DMS79 treated with DMSO at 0.1 percent for 48 hours (cell line): ENCODE data around the gene CATSPER2.
"Not testable (repeated sequence)": the region's sequence is repeated elsewhere in the genome, so short reads cannot be mapped to it uniquely, and the experiment has no call there.

Experiments used
- DNase-seq: peaks from one replicate; lab custom pipeline; 2025; lab: John Stamatoyannopoulos, UW

The CATSPER2 gene

DNA sequence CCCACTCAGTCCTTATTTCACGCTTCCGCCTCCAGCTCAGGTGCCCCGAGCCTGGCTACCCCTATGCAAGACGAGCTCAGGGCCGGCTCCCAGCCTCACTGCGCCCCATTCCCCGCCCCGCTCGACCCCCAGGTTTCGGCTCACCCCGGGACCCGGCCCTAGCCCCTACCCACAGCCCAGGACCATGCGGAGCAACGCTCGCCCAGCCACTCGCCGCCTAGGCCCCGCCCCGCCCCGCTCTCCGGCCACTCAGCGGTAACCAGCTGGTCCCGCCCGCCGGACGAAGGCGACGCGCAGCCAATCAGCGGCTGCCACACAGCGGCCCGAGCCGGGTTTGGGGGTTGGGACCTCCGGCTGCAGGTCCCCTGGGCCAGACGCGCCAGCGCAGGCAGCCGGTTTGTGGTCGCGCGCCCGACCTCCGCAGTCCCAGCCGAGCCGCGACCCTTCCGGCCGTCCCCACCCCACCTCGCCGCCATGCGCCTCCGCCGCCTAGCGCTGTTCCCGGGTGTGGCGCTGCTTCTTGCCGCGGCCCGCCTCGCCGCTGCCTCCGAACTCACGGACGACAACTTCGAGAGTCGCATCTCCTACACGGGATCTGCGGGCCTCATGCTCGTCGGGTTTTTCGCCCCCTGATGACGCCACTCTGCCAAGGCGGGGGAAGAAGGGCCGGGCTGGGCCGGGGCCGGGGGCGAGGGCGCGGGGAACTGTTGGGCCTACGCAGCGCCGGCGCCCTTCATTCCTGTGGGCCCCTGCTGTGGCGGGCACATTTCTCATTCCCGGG lies at the start of gene CATSPER2:
Gene CATSPER2, minus strand, starts transcription at position 196 of the 781 bp plus-strand sequence. CDS start 783 bp downstream, outside the sequence.
- no peak for DNase-seq

DNA sequence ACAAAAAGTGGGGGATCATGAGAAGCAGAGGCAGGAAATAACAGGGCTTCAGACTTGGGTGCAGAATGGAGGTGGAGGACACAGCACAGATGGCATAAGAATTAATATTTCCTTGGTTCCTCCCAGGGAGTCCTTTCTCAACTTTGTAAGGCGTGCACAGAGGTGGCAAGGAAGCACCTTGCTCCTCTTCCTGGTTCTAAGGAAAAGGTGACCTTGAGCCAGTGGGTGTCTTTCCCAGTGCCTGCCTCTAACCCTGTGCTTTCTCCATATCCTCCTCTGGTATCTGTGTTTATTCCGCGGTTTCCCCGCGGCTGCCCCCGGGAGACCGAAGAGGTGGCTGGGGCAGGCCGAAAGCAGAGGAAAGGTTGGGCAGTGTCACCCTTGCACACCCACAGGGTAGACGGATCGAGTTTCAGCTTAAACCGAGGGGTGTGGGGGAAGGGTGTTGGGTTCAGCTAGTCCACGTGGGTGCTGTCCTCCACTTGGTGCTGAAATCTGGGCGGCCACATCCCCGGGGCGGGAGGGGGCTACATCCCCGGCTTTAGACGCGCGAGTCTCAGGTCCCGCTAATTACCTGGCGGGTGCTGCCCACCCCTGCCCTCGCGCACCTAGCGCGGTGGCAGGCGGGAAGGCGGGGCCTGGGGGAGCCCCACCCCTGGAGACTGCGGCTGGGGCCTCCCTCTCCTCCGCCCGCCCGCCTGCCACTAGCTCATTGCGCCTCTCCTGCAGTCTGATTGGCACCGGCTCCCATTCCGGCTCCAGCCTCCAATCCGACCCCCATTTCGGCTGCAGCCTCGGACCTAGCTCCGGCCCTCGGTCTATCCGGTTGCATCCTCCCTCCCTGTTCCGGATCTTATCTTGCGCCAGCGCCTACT lies 44.7 kb upstream of the CATSPER2 start, which contains the start of gene CKMT1A:
Gene CKMT1A, plus strand, starts transcription at position 712 of the 875 bp plus-strand sequence. CDS start 192 bp downstream, outside the sequence.
- not testable (repeated sequence) for DNase-seq

DNA sequence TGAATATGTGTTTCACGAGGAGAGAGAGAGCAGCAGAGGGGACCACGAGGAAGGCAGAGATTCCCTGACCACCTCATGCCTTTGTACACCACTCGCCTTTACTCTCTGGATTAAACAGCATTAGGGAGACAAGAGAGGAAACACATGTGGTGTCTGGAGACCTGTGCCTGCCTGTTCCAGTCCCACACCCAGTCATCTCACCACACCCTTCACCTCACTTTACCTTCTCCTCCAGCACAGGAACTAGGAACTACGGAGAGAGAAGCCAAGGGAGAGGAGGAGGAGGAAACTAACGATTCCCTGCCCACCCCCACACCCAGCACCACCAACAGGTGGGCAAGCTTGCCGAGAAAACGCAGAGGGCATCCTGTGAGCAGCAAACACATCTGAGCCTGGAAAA lies 44.0 kb upstream of the CATSPER2 start:
- DNase-seq = not testable (repeated sequence)

DNA sequence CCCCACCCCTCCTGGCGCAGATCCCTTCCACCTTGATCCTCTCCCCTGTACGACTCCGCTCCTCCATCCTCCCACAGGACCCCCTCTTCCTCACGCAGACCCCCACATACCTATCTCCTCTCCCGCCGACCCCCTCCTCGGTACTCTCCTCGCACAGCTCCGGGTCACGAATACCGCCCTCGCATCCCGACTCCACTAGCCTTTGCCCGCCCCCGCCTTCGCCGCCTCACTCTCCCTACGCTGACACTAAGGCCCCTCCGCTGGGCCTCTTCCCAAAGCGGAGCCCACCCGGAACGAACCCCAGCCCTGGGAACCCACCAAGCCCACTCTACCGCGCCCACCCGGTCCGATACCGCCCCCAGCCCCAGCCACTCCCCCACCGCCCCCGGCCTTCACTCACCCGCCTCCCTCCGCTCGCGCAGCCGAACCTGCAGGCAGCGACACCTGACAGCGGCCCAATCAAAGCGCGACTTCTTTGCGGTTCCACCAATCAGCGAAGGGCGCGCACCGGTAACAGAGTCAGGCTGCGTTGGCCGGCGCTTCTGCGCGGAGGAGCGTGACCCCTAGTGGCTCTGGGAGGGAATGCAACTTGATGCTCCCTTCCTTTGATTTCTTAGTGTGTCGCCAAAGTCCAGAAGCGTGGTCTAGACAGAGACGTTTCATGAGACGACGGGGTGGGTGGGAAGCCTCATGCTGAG lies 41.1 kb upstream of the CATSPER2 start:
- not testable (repeated sequence) for DNase-seq

DNA sequence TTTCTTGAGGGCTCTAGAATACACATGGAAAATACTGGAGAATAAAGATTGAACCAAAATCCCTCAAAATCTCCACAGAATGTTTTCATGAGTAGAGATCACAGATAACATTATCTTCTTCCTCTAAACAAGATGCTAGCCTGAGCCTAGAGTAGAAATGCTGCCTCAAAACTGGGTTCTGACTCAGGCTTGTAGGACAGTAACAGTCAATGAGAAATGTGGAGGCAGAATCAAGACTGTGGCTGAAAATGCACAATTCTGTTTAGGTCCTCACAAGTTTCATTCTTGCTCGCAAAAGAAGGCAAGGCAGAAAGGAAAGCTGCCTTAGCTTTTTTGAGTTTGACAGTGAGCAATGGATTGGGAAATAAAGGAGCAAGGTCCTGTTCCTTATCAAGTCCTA lies 25.5 kb upstream of the CATSPER2 start:
- not testable (repeated sequence) for DNase-seq

DNA sequence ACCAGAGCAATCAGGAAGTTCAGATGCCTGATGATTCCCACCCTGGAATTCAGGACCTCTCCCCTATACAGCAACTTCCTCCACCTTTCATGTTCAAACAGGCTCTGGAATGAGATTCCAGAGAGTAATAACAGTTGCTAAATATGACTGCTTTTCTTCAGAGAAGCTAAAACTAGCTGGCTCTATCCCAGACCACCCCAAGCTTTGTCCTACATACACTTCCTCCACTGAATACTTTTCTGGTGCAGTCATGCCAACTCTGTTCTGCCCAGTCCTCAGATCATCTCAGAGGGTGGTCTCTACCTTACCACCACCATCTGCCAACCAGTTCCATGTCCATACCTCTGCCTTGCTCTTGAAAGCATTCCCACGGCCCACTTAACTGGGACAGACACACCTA lies 17.5 kb upstream of the CATSPER2 start:
- DNase-seq = not testable (repeated sequence)

DNA sequence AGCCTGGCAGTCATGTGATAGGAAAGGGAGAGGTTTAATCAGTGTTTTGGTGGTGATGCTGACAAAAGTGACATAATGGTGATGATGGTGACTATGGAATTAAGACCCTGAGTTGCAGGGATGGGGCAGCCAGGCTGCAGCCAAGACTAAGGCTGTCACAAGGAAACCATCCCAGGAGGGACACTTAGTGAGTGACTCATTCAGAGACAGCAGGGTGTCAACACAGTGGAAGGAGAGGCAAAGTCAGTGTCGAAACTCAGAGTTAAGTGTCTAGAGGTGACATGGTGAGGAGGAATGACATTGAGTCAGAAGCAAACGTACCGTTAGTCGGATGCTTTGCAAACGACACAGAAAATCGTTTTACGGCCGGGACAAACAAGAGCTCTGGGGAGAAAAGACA lies 14.7 kb upstream of the CATSPER2 start:
- not testable (repeated sequence) for DNase-seq

DNA sequence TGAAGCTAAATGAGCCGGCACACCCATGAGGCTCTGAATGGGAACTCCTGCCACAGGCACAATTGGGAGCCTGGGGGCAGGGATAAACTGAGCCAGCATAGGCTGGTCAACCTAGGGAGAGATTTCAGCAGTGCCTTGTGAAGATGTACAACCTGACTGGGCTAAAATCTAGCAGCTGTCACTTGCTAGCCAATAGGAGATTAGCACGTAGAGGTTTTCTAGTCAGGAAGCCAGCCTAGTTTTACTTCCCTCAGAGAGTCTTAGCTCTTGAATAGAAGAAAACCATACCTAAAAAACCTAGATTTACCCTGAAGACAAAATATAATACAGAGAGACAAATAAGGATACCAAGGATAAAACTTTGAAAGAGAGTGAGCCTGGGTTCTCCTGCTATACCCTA lies 13.6 kb upstream of the CATSPER2 start:
- DNase-seq = not testable (repeated sequence)

DNA sequence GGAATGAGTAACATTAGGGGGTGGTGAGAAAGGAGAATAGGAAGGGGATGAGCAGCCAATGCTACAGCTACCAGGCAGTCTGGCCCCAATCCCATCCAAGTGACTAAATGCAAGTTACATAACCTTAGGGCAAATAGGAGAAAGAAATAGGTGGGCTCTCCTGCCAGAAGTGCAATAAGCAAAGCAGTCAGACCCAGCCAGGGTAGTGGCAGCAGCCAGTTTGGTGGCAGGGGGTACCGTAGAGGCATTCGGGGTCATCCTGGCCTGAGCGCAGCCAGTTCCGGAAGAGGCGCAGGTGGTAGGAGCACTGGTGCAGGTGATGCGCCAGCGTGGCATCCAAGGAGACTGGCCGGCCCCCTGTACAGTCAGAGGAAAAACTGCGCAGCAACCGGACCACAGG lies 11.1 kb upstream of the CATSPER2 start:
- not testable (repeated sequence) for DNase-seq

DNA sequence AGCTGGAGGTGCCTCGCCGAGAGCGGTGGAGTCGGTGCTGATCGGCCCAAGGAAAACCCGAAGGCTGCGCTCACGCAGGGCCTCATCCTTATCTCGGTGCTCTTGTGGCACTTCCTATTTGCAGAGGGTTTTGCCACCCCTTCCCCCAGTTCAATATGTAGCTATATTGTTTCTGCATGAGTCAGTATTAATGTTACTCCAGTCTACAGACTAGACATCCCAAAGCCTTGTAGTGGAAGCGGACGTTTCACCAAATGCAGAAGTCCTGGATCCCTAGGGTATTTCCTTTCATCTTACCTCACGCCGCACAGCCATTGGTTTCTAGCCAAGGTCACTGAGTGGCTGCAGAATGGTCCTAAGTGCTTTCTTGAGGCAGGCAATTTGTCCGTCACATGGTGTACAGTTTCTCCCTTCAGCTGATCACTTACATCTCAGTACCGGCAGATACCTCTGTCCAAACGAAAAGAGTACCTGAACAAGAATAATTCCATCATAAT lies 834 bp upstream of the CATSPER2 start:
- not testable (repeated sequence) for DNase-seq

DNA sequence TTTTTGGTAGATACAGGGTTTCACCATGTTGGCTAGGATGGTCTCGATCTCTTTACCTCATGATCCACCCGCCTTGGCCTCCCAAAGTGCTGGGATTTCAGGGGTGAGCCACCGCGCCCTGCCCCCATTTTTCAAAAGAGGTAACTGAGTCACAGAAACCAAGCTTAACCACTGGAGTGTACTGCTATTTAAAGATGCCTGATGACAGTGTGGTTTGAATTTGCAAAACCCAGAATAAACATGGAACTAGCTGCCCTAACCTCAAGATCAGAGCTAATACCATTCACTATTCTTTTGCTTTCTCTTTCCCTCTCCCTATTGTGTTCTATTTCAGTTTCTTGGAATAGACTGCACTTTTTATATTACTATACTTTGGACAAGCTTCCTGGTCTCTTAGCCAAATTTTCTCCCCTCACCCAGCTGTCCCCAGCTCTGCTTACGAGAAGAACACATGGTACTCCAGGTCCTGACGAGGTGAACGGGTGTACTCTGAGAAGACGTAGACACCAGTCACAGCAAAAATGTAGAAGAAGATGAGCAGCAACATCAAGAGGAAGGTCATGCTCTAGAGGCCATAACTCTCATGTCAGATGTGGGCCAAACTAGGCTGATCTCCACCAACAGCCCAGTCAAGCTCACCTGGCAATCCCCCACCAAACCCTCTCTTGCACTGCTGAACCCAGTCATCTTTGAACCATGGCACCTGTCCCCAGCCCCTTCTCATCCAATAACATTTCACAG lies 10.0 kb downstream of the CATSPER2 start:
- not testable (repeated sequence) for DNase-seq

DNA sequence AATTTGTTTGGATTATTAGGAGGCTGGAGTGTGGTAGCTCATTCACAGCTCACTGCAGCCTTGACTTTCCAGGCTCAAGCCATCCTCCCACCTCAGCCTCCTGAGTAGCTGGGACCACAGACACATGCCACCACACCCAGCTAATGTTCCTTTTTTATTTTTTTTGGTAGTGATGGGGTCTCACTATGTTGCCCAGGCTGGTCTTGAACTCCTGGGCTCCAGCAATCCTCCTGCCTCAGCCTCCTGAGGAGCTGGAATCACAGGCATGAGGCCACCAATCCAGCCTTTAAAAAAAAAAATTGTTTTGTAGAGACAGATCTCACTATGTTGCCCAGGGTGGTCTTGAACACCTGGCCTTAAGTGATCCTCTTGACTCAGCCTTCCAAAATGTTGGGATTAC lies 21.7 kb downstream of the CATSPER2 start:
- not testable (repeated sequence) for DNase-seq

DNA sequence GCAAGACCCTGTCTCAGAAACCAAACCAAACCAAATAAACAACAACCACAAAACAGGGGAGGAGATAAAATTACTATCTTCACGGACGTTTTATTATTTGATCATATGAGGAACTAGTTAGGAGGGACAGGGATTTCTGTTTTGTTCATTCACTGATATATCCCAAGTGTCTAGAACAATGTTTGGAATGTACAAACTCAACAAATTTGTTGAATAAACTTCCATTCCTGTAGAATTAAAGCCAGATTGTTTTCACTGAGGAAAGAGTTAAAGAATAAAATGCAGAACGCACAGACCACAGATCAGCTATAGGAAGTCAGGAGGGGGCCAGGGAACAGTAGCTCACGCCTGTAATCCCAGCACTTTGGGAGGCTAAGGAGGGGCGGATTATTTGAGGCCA lies 23.5 kb downstream of the CATSPER2 start:
- DNase-seq = no peak

DNA sequence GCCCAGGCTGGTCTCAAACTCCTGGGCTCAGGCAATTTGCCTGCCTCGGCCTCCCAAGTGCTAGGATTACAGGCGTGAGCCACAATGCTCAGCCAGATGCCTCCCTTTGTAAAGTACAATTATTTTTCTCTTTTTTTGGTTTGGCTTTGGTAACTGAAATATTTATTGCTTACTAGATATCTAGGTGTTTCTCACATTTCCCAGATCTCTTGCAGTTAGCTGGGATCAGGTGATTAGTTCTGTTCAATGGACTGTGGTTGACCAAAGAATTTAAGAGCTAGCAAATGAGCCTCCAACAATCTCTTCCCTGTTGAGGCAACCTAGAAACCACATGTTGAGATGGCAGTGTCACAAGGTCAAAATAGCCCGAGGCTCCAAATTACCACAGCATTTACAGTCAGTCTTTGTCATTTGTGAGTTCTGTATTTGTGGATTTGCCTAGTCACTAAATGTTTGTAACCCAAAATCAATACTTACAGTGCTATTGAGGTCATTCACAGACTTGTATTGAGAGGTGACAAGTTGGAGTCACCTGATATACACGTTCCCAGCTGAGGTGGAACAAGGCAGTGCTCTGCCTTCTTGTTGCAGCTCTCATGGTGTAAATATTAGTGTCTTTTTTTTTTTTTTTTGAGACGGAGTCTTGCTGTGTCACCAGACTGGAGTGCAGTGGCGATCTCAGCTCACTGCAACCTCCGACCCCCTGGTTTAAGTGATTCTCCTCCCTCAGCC lies 26.4 kb downstream of the CATSPER2 start:
- DNase-seq = not testable (repeated sequence)

DNA sequence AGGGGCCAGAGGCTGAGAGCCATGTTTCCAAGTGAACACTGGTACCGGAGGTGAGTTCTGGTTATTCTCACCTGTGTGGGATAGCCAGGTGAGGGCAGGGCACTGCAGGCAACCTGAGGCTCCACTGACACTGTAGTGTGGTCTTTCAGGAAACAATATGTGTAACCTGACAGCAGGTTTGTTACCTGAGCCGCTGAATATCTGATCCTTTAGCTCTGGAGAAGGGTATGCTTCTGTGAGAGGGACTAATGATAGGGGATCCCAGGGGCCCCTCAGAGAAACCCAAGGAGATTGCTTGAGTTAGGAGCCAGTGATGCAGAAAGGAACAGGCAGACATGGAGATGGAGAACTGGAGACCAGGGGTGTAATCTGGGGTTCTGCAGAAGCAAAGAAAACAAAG lies 29.9 kb downstream of the CATSPER2 start, which contains the start of gene STRC:
Gene STRC, minus strand, starts transcription at position 101 of the 400 bp plus-strand sequence. Its CDS starts 78 bp downstream, at position 23.
- DNase-seq = not testable (repeated sequence)

DNA sequence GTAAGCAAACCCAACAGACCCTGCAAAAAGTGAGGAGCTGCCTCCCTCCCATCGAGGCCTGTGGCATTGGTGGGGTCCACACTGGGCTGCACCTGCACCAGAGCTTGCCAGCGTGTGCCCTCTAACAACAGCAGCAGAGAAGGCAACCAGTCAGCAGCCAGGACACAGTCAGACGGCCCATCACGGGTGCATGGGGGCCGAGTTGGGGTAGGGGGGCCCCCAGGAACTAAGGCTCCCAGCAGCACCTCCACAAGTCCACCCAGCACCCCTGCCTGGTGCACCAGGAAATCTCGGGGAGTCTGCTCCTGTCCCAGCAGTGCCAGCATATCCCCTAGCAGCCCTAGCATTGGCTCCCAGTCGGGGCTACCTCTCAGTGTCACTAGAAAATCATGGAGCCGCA lies 30.9 kb downstream of the CATSPER2 start:
- DNase-seq = not testable (repeated sequence)

DNA sequence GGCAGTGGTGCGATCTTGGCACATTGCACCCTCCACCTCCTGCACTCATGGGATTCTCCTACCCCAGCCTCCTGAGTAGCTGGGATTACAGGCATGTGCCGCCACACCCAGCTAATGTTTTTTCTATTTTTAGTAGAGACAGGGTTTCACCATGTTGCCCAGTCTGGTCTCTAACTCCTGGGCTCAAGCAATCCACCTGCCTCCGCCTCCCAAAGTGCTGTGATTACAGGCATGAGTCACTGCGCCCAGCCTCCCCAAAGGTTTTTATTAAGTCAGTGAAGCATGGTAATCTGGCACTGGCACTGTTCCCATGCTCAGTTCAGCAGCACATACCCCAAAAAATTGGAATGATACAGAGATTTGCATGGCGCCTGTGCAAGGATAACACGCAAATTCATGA lies 46.4 kb downstream of the CATSPER2 start:
- DNase-seq = peak; percentile 49

DNA sequence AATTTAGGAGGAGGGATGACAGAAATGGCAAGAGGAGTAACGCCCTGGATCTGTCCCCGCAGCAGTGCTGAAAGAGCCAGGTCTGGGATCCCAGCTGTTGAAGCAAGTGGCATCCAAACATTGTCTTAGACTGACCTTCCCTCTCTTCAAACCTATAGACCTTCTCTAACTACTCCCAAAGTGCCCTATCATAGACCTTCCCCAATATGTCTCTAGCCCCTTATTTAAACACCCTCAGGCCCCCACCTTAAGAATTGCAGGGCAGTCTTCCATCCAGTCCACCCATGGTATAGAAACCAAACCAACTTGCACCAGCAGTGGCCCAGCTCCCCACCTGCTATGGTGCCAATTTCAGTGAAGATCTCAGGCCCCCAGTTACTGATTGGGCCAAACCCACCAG lies 48.4 kb downstream of the CATSPER2 start:
- not testable (repeated sequence) for DNase-seq

DNA sequence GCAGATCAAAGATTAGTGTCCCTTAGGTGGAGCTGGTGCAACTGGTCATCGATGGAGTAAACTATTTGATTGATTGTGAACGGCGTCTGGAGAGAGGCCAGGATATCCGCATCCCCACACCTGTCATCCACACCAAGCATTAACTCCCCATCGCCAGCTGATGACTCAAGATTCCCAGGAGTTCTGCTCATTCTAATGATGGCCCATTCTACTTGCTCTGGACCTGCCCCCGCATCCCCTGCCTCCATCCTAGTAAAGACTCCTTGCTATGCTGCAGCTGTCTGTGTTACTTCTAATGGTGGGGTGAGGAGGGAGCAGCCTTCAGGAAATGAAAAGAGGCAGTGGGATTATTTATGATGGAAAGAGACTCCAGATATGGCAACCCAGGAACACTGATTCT lies 49.5 kb downstream of the CATSPER2 start:
- DNase-seq = not testable (repeated sequence)
